ENCODE measurements around the gene AUTS2. TPM values are rescaled to one million over a fixed set of nuclear protein-coding genes. Genes with fewer than 3 reads are reported as not detected.

Gene AUTS2
- polyA plus RNA-seq, 1 donor (not counting 4 experiments of a cell fraction or from before 2014, with no cell fraction given): 4.7 TPM

DNA sequence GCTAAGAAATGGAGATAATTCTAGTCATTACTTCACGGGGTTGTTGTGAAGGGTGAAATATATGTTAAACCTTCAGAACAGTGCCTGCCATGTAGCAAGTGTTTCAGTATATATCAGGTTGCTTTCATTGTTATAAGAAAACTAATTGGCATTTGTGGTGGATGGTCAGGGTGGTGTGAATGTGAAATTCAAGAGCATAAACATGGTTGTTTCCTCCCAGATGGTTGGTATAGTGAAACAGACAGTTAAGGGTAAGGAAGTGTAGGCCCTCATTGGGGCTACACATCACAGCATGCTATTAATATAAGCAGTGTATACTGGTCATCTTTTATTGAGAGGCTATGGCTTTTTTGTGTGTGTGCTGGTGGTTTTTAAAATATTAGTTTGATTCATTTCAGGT, 171.6 kb downstream of the AUTS2 start:
- Histone ChIP-seq H3K9ac (ENCODE audit: control insufficient read depth, extremely low read depth, insufficient read depth, low read length) (no peak overlapping the region), H3K79me2 (ENCODE audit: control insufficient read depth, insufficient read depth, low read length) (no peaks in the 10 kb centered on the region), H3K36me3 (ENCODE audit: control insufficient read depth in 2 of 2, extremely low read depth in 1 of 2, insufficient read depth in 2 of 2, low read length in 2 of 2) (no peaks in the 10 kb centered on the region), H3K27ac (ENCODE audit: control insufficient read depth, insufficient read depth, low read length) (no peak overlapping the region), H3K4me2 (ENCODE audit: control insufficient read depth, extremely low read depth, insufficient read depth, low read depth, low read length) (no peak overlapping the region), H3K4me1 (ENCODE audit: control insufficient read depth, extremely low read depth, insufficient read depth, low read length) (peaks cover 18% of the 10 kb centered on the region), H3K4me3 (ENCODE audit: control insufficient read depth in 2 of 3, extremely low read depth in 1 of 3, insufficient read depth in 2 of 3, low read depth in 1 of 3, low read length in 3 of 3) (no peak overlapping the region), H3K9me1 (ENCODE audit: control insufficient read depth, extremely low read depth, insufficient read depth, low read length) (no peaks in the 10 kb centered on the region), H4K20me1 (ENCODE audit: control insufficient read depth, extremely low read depth, insufficient read depth, low read length) (no peaks in the 10 kb centered on the region), H3K27me3 (ENCODE audit: control insufficient read depth, extremely low read depth, insufficient read depth, low read length) (no peaks in the 10 kb centered on the region), H2AFZ (ENCODE audit: control insufficient read depth, low read length) (no peak overlapping the region), H3K9me3 (ENCODE audit: control insufficient read depth, low read depth, low read length) (no peaks in the 10 kb centered on the region)
- TF ChIP-seq, protein P1, sequence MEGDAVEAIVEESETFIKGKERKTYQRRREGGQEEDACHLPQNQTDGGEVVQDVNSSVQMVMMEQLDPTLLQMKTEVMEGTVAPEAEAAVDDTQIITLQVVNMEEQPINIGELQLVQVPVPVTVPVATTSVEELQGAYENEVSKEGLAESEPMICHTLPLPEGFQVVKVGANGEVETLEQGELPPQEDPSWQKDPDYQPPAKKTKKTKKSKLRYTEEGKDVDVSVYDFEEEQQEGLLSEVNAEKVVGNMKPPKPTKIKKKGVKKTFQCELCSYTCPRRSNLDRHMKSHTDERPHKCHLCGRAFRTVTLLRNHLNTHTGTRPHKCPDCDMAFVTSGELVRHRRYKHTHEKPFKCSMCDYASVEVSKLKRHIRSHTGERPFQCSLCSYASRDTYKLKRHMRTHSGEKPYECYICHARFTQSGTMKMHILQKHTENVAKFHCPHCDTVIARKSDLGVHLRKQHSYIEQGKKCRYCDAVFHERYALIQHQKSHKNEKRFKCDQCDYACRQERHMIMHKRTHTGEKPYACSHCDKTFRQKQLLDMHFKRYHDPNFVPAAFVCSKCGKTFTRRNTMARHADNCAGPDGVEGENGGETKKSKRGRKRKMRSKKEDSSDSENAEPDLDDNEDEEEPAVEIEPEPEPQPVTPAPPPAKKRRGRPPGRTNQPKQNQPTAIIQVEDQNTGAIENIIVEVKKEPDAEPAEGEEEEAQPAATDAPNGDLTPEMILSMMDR (optimal IDR thresholded peaks at IDR 0.05 in 1 of 3, IDR thresholded peaks at IDR 0.05 in 1 of 3, conservative IDR thresholded peaks at IDR 0.05 in 1 of 3; ENCODE audit: extremely low read depth in 1 of 3, insufficient read depth in 2 of 3, low read length in 3 of 3): no peak
- TF ChIP-seq EZH2 (IDR thresholded peaks at IDR 0.05; ENCODE audit: low read length): no peak
- FAIRE-seq: no peak
- dilution Hi-C loops (cut with MboI; ENCODE audit: extremely low pct_ligation_motif_present, low sequenced_read_pairs): no loop called here
- DNase-seq (ENCODE audit: low read depth, low spot score): no peak

DNA sequence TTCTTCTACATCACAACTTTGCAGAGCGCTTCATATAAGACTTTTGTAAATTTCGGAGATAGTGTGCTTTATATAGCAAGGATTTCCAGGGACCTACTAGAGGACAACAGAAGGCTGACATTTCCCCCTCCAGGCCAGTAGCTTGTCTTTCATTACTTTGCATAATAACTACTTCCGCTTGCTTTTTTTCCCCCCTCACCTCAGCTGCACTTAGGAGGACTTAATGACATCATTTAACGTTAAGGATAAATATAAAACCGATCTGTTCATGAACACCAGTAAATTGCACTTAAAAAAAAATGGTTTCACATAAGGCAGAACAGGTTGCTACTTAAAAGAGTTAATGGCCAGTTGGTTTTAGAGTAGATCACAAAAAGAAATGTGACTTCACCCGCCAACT, 172.3 kb downstream of the AUTS2 start:
- Histone ChIP-seq H3K36me3 (ENCODE audit: control insufficient read depth in 2 of 2, extremely low read depth in 1 of 2, insufficient read depth in 2 of 2, low read length in 2 of 2) (no peaks in the 10 kb centered on the region), H3K4me1 (ENCODE audit: control insufficient read depth, extremely low read depth, insufficient read depth, low read length) (peaks cover 18% of the 10 kb centered on the region), H4K20me1 (ENCODE audit: control insufficient read depth, extremely low read depth, insufficient read depth, low read length) (no peaks in the 10 kb centered on the region), H3K9me1 (ENCODE audit: control insufficient read depth, extremely low read depth, insufficient read depth, low read length) (no peaks in the 10 kb centered on the region), H3K4me3 (ENCODE audit: control insufficient read depth in 2 of 3, extremely low read depth in 1 of 3, insufficient read depth in 2 of 3, low read depth in 1 of 3, low read length in 3 of 3) (no peak overlapping the region), H2AFZ (ENCODE audit: control insufficient read depth, low read length) (no peak overlapping the region), H3K27ac (ENCODE audit: control insufficient read depth, insufficient read depth, low read length) (no peak overlapping the region), H3K9ac (ENCODE audit: control insufficient read depth, extremely low read depth, insufficient read depth, low read length) (no peak overlapping the region), H3K4me2 (ENCODE audit: control insufficient read depth, extremely low read depth, insufficient read depth, low read depth, low read length) (no peak overlapping the region), H3K27me3 (ENCODE audit: control insufficient read depth, extremely low read depth, insufficient read depth, low read length) (no peaks in the 10 kb centered on the region), H3K9me3 (ENCODE audit: control insufficient read depth, low read depth, low read length) (no peaks in the 10 kb centered on the region), H3K79me2 (ENCODE audit: control insufficient read depth, insufficient read depth, low read length) (no peaks in the 10 kb centered on the region)
- no peak for TF ChIP-seq EZH2 (IDR thresholded peaks at IDR 0.05; ENCODE audit: low read length)
- dilution Hi-C loops (cut with MboI; ENCODE audit: extremely low pct_ligation_motif_present, low sequenced_read_pairs): no loop called here
- DNase-seq (ENCODE audit: low read depth, low spot score) (no peak), FAIRE-seq (no peak)
